SU-DHL-6 (cell line): ENCODE results near the gene ZNF552.

ENCODE experiments used
- CTCF ChIP-seq: fragments of 200-600 bp; sonication (generic); IDR thresholded peaks from one replicate; pipeline ENCODE4 v1.5.1; 2017; ENCODE audit warnings: antibody characterized with exemption, mild to moderate bottlenecking, low read length, moderate library complexity; ENCODE audit not compliant: insufficient read depth, poor library complexity, severe bottlenecking
- EZH2phosphoT487 ChIP-seq: fragments of 200-600 bp; sonication (generic), shearing (Covaris generic); conservative IDR thresholded peaks from 2 replicates; pipeline ENCODE4 v1.6.1; 2018; ENCODE audit warnings: mild to moderate bottlenecking, antibody characterized with exemption, low read length, moderate library complexity, mixed read lengths

GRCh38 chr19:57820599-57820998 is 5.9 kb upstream of the ZNF552 start:
- TF ChIP-seq CTCF (no peak), EZH2phosphoT487 (no peak)
